HCT116 (cell line): ENCODE measurements around the gene FOXK2. TPM values are rescaled to one million over a fixed set of nuclear protein-coding genes. Genes with fewer than 3 reads are reported as not detected.

Experiments used
- ATAC-seq: fragments of 200-7000 bp; cut with Tn5 transposase; 2 replicates; pipeline ENCODE4 v1.9.1; 2020; ENCODE audit warnings: mild to moderate bottlenecking, moderate library complexity
- BruUV-seq: library from RNA; stranded (reverse); fragments of 400-500 nt; replicated peaks from 2 replicates; lab custom pipeline; 2021; lab: Mats Ljungman, UMichigan
- CTCF ChIA-PET: fragments of 300-600 bp; sonication (Branson Sonifier 250); formaldehyde crosslinking; loops from one replicate; lab custom pipeline; 2021; ENCODE audit warnings: antibody characterized with exemption; lab: Charles Lee
- POLR2A ChIA-PET: fragments of 300-600, 350-600 bp; sonication (Branson Sonifier 250); formaldehyde crosslinking; loops from one replicate; lab custom pipeline; 2021; ENCODE audit warnings: antibody characterized with exemption; lab: Charles Lee
- RAD21 ChIA-PET, 2 experiments: fragments of 300-600 bp; sonication (Branson Sonifier 250); formaldehyde crosslinking; loops; one replicate each; lab custom pipeline; 2023; ENCODE audit warnings: low total read pairs in 2 of 2; ENCODE audit not compliant: uncharacterized antibody in 2 of 2, unreplicated experiment in 2 of 2, low non-redundant PET in 1 of 2; lab: Charles Lee
- DNase-seq: peaks from one replicate; pipeline ENCODE4 v3.0.0-alpha.2; 2010; ENCODE audit warnings: low read depth, low spot score
- H2AFZ ChIP-seq: fragments of 200-600 bp; shearing (Covaris generic), sonication (generic); 2 replicates; pipeline ENCODE4 v1.6.1; 2017; ENCODE audit warnings: low read depth, mixed run types, mixed read lengths, antibody characterized with exemption, low read length; ENCODE audit not compliant: poor library complexity, severe bottlenecking
- H3K27ac ChIP-seq: 2 replicates; pipeline ENCODE4 v1.5.1; 2012; ENCODE audit warnings: low read depth, low read length
- H3K27me3 ChIP-seq: fragments of 200-600 bp; sonication (generic); 2 replicates; pipeline ENCODE4 v1.6.1; 2016; ENCODE audit warnings: mixed run types, low read length, mixed read lengths; ENCODE audit not compliant: insufficient read depth
- H3K36me3 ChIP-seq, 2 experiments: fragments of 200-500 bp in 1 of 2; fragments of 200-600 bp in 1 of 2; sonication (Bioruptor generic) in 1 of 2; sonication (generic) in 1 of 2; 2 replicates each; pipeline versions ENCODE4 v1.5.1 to v1.6.1; 2014 to 2016; ENCODE audit warnings: low read length in 2 of 2, inconsistent platforms in 1 of 2, mixed read lengths in 1 of 2, mixed run types in 1 of 2; ENCODE audit not compliant: insufficient read depth in 2 of 2, control insufficient read depth in 1 of 2
- H3K4me1 ChIP-seq, 2 experiments: fragments of 200-600 bp in 1 of 2; sonication (generic) in 1 of 2; 2 replicates each; pipeline versions ENCODE4 v1.5.1 to v1.6.1; 2012 to 2017; ENCODE audit warnings: low read length in 2 of 2, inconsistent platforms in 1 of 2, mild to moderate bottlenecking in 1 of 2, mixed read lengths in 1 of 2, mixed run types in 1 of 2, moderate library complexity in 1 of 2; ENCODE audit not compliant: insufficient read depth in 2 of 2, control insufficient read depth in 1 of 2
- H3K4me2 ChIP-seq: fragments of 200-600 bp; sonication (generic); 2 replicates; pipeline ENCODE4 v1.6.1; 2017; ENCODE audit warnings: mixed run types, low read length, mixed read lengths
- H3K4me3 ChIP-seq, 2 experiments: fragments of 200-600 bp in 1 of 2; sonication (generic) in 1 of 2; replicated peaks in 1 of 2; 2 replicates each; pipeline ENCODE4 v1.5.1; 2011 to 2016; ENCODE audit warnings: low read length in 2 of 2, control low read depth in 1 of 2, low read depth in 1 of 2, mild to moderate bottlenecking in 1 of 2, mixed read lengths in 1 of 2, mixed run types in 1 of 2
- H3K79me2 ChIP-seq: fragments of 200-600 bp; sonication (generic); 2 replicates; pipeline ENCODE4 v1.6.1; 2017; ENCODE audit warnings: mild to moderate bottlenecking, mixed run types, low read length, moderate library complexity, mixed read lengths; ENCODE audit not compliant: insufficient read depth
- H3K9ac ChIP-seq: fragments of 200-600 bp; sonication (generic); 2 replicates; pipeline ENCODE4 v1.6.1; 2016; ENCODE audit warnings: low read length, mixed read lengths
- H3K9me2 ChIP-seq: fragments of 200-600 bp; sonication (generic), shearing (Covaris generic); 2 replicates; pipeline ENCODE4 v1.6.1; 2017; ENCODE audit warnings: mixed run types, mild to moderate bottlenecking, moderate library complexity; ENCODE audit not compliant: insufficient read depth
- H3K9me3 ChIP-seq, 2 experiments: fragments of 200-500 bp in 1 of 2; fragments of 200-600 bp in 1 of 2; sonication (Bioruptor generic) in 1 of 2; sonication (generic) in 1 of 2; 2 replicates each; pipeline ENCODE4 v1.6.1; 2014 to 2017; ENCODE audit warnings: low read length in 2 of 2, mixed read lengths in 2 of 2, inconsistent platforms in 1 of 2, low read depth in 1 of 2, mild to moderate bottlenecking in 1 of 2, mixed run types in 1 of 2, moderate library complexity in 1 of 2; ENCODE audit not compliant: control insufficient read depth in 1 of 2, insufficient read depth in 1 of 2
- H4K20me1 ChIP-seq: fragments of 200-600 bp; sonication (generic), shearing (Covaris generic); 2 replicates; pipeline ENCODE4 v1.6.1; 2017; ENCODE audit warnings: mixed run types, mild to moderate bottlenecking, moderate library complexity; ENCODE audit not compliant: insufficient read depth
- CEBPB ChIP-seq: IDR thresholded peaks from 2 replicates; pipeline ENCODE4 v1.6.1; 2012; ENCODE audit warnings: low read depth
- CTCF ChIP-seq, 3 experiments: fragments of 200-600 bp in 1 of 3; sonication (generic) in 1 of 3; IDR thresholded peaks in 2 of 3; conservative IDR thresholded peaks in 1 of 3; 2 replicates each; pipeline ENCODE4 v1.5.1; 2012 to 2017; ENCODE audit warnings: low read depth in 2 of 3, low read length in 2 of 3, antibody characterized with exemption in 1 of 3, borderline replicate concordance in 1 of 3, control low read depth in 1 of 3, mild to moderate bottlenecking in 1 of 3, mixed read lengths in 1 of 3, mixed run types in 1 of 3, moderate library complexity in 1 of 3; ENCODE audit not compliant: insufficient read depth in 1 of 3
- EGR1 ChIP-seq: IDR thresholded peaks from 2 replicates; pipeline ENCODE4 v1.6.1; 2012; ENCODE audit warnings: low read depth
- EZH2 ChIP-seq: fragments of 200-600 bp; sonication (generic); IDR thresholded peaks from 2 replicates; pipeline ENCODE4 v1.6.1; 2017; ENCODE audit warnings: antibody characterized with exemption, mixed run types
- JUND ChIP-seq: IDR thresholded peaks from 2 replicates; pipeline ENCODE4 v1.6.1; 2012
- POLR2A ChIP-seq: IDR thresholded peaks from 2 replicates; pipeline ENCODE4 v1.7.0; 2011; ENCODE audit warnings: borderline replicate concordance; ENCODE audit not compliant: insufficient read depth, insufficient read length; ENCODE audit errors: extremely low read depth
- POLR2AphosphoS5 ChIP-seq: IDR thresholded peaks from 2 replicates; pipeline ENCODE4 v1.6.1; 2011; ENCODE audit warnings: mild to moderate bottlenecking, low read depth, low read length, moderate library complexity
- REST ChIP-seq: IDR thresholded peaks from 2 replicates; pipeline ENCODE4 v1.6.1; 2012; ENCODE audit warnings: low read depth
- intact Hi-C: fragments of 100-400 bp; cut with micrococcal nuclease; formaldehyde crosslinking; loops from 2 replicates; pipeline ENCODE4 v1.10.0; 2022
- total RNA-seq: library from RNA; stranded (reverse); gene quantifications from one replicate; pipeline ENCODE4 v1.2.1, GENCODE V29; 2021; ENCODE audit not compliant: unreplicated experiment

Gene FOXK2
- total RNA-seq, 1 experiment from 2014 or later: 122 TPM

- no peak overlapping the region for H3K4me3 ChIP-seq
- H4K20me1 ChIP-seq: peaks cover 58% of the 10 kb centered on the region; the same call in 1 of the 2 replicates
- ChIA-PET RAD21 (no interaction called here), POLR2A (interaction anchor here (1.2 kb wide), 1 partner anchor 10 kb away, joined by 3 read pairs; no protein-coding TSS in a partner anchor), CTCF (no interaction called here)
- DNase-seq: no peak
- no peak overlapping the region for H3K4me2 ChIP-seq
- no TSS peak for BruUV-seq
- no peaks in the 10 kb centered on the region for H3K9me2 ChIP-seq
- H3K9me3 ChIP-seq: no peaks in the 10 kb centered on the region
- H2AFZ ChIP-seq: no peak overlapping the region
- H3K79me2 ChIP-seq: peaks cover 100% of the 10 kb centered on the region
- no peak for TF ChIP-seq EGR1
- no peak for TF ChIP-seq CTCF (IDR thresholded peaks at IDR 0.05 in 2 of 3, conservative IDR thresholded peaks at IDR 0.05 in 1 of 3; ENCODE audit: borderline replicate concordance in 1 of 3, insufficient read depth in 1 of 3, low read depth in 2 of 3, low read length in 2 of 3)
- TF ChIP-seq REST: no peak
- TF ChIP-seq POLR2A: no peak
- TF ChIP-seq JUND: no peak
- TF ChIP-seq POLR2AphosphoS5: no peak
- no peak for TF ChIP-seq EZH2
- no peak for TF ChIP-seq CEBPB
- H3K27ac ChIP-seq: no peak overlapping the region
- no peaks in the 10 kb centered on the region for H3K27me3 ChIP-seq
- H3K4me1 ChIP-seq: peaks cover 21 to 71% of the 10 kb centered on the region in 2 experiments
- no peaks in the 10 kb centered on the region; a peak in 1 of 4 replicates for H3K36me3 ChIP-seq
- no peak overlapping the region for H3K9ac ChIP-seq
- no peak for ATAC-seq
- intact Hi-C loops: loop anchor here (5.0 kb wide), 1 partner anchor 33 kb away; no protein-coding TSS in a partner anchor
Measured at GRCh38 chr17:82525712-82526111, 6.2 kb downstream of the FOXK2 start.
